HG02588 (cell line): ENCODE results near the gene SEMA4F.

Experiments
- ATAC-seq: cut with Tn5 transposase; IDR thresholded peaks from one replicate; pipeline ENCODE4 v1.9.1; 2021; ENCODE audit warnings: mild to moderate bottlenecking, moderate library complexity; ENCODE audit not compliant: unreplicated experiment

The SEMA4F gene

DNA sequence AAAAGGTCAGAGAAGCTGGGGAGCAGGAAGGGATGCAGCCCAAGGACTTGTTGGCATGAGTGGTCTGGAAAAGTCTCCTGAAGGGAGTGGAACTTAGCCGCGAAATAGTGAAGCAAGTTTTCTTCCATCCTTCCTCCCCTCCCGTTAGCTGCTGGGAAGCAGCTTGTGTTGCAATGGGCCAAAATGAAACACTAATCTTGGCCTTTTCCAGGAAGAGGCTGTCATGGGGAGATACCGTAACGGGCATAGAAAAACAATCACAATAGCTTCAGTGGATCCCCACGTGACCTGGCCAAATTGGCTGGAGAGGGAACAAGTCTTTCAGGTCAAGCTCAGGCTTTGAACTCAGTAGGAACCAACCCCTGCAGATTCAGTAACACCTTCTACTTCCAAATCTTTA lies 49.3 kb downstream of the SEMA4F start:
- no peak for ATAC-seq

DNA sequence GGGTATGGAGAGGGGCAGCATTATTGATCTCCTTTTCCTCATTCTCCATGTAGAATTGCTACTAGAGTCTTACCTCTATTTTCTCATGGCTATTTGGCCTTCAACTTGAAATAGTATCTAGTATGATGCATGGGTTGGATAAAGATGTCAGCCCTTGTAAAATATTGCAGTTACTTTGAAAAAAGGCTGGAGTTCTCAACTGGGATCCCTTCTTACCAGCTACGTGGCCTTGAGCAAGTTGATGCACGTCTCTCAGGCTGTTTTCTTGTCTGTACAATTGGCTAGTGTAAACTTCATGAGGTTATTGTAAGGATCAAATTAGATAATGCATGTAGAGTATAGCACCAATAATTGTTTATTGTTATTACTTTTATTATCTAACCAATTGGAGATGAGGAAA lies 50.2 kb downstream of the SEMA4F start:
- ATAC-seq = no peak

DNA sequence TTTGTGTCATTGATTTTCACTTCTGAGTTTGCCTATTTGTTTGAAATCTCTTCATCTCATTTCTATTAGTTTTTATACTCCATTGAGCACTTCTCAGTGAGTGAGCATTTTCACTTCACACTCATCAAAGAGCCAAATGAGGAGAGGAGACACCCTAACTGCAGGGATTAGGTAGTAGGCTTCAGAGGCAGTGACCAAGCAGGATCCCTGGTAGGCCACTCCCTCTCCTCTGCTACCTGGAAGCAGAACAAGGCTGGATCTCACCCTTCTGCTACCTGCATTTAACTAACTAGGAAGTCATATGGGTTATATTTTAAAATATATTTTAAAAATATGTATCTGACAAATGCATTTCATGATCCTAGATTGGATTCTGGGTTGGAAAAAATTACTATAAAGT lies 52.7 kb downstream of the SEMA4F start:
- ATAC-seq = no peak

DNA sequence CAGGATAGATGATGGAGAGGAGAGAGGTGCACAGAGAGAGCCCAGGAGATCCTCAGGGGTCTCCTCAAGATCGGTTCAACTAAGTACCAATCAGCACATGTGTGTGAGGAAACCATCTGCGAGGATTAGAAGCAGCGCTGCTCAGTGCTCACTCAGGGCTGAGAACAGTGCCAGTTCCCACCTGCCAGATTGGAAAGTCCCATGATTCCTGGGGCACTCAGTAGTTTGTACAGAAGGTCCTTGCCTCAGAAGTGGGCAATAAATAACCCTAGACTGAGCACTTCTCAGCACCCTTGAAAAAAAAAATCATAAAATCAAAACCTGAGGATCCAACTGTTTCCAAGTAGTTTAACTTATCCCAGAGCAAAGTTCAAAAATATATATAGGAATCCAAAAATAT lies 53.8 kb downstream of the SEMA4F start:
- no peak for ATAC-seq

DNA sequence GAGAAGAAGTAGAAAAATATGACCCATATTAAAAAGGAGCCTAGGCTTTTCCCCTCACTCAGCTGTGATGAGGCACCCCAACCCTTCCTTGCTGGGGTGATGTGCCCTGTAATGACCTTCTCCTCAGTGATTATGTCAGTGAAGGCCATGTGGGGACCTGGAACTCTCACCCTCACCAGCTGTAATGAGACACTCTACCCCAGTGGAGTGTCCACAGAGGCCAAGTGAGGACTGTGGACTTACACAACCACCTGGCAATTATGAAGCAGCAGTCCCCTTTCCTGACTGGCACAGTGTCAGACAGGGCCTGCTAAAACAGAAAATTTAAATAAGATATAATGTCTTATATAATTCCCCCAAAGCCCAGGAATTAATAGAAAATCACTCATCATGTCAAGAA lies 54.2 kb downstream of the SEMA4F start:
- ATAC-seq = no peak

DNA sequence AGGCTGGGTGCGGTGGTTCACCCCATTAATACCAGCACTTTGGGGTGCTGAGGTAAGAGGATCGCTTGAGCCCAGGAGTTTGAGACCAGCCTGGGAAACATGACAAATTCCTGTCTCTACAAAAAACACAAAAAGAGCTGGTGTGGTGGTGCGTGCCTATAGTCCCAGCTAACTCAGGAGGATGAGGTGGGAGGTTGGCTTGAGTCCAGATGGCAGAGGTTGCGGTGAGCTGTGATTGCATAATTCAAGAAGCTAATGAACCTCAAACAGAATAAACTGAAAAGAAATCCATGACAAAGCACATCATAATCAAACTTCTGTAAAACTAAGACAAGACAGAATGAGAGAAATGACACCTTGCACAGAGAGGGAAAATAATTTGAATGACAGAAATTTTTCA lies 54.8 kb downstream of the SEMA4F start:
- no peak for ATAC-seq

DNA sequence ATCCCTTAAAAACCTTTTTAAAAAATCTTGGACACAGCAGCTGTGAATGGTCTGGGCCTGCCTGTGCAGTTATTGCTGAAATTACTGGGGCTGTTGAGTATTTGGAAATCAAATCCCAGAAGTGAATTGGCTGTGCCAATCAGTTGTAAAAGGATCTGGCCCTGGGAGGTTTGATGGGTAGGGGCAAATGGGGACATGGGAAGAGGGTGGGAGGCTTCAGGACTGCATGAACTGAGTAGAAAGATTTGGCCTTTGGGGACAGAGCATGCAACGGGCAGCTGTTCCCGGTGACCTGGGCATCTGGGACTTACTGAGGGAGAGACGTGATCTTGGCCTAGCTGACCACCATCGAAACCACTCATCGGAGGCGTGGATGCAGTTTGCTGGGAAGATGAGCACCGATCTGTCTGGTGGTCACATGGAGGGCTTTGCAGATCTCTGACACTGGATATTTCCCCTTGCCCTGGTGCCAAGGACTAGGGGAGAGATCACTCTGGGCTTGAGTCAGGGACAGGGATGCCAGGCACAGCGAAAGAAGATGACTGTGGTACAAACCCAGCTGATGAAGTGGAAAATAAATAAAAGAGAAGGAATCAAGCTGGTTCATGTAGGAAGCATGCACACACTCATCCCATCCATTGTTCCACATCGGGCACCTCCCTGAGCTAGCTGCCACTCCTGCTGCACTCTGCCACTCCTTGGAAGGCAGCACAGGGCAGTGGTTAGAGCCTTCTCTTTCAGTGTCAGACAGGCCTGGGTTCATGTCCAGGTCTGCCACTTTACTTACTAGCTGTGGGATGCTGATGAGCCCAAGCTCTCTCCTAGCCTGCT lies 58.4 kb downstream of the SEMA4F start:
- ATAC-seq = no peak

DNA sequence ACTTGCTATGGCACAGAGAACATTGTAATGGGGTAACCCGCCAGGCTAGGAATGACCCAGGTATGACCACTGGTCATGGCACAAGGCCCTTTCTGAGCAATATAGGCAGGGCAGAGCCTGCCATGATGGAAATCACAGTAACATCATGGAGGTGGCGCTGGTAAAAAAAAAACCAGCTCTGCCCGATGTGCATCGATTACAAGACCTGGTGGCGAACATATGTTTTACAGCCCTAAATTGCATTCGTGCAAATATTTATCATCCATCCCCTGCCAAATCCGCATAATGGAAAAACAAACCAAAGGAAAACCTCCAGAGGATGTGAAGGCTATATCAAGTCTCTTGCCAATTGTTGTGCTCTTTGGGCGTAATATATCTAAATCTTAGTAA lies 60.6 kb downstream of the SEMA4F start:
- ATAC-seq = no peak

DNA sequence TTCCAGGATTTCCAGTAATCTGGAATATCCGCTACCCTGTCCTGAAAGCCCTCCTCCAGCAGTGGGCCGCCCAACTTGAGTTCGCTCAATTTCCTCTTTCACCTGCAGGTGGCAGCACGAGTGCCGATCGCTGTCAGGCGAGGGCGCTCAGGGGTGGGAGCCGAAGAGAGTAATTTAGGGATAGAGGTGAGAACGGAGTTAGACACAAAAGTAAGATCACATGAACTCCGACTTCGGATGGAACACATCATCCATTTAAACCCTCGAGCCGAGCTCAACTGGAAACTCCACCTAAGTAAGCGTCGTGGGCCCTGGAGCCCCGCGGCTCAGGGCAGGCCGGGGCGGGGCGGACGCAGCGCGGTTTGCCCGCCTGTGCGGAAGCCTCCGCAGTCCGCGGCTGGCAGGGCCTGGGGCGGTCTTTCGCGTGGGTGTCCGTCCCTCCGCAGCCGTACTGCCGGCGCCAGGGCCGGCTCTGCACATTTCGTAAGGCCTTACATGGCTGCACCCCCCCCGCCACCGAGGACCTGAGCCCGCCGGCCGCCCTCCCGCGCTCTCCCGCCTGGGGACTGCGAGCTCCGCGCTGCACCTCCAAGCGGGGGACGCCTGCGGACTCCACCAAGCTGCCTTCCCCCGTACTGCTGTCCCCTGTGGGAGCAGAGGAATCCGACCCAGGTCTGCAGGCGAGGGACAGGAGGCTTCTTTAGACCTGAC lies 61.2 kb downstream of the SEMA4F start:
- ATAC-seq = peak; percentile 94

DNA sequence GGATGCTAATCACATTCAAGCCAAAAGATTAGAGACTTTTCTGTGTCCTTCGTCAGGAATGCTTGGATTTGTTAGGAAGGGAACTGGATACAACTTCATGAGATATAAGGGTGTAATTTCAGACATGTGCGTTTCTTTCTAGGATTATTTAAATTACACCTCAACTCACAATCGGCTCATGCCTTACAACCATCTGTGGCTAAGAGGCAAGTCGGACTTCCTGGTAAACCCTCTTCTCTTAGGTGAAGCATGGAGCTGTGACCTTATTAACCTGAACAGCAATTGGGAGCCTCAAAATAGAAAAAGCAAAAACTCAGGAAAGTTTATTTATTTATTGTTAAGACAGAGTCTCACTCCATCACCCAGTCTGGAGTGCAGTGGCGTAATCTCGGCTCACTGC lies 61.8 kb downstream of the SEMA4F start:
- ATAC-seq = no peak

DNA sequence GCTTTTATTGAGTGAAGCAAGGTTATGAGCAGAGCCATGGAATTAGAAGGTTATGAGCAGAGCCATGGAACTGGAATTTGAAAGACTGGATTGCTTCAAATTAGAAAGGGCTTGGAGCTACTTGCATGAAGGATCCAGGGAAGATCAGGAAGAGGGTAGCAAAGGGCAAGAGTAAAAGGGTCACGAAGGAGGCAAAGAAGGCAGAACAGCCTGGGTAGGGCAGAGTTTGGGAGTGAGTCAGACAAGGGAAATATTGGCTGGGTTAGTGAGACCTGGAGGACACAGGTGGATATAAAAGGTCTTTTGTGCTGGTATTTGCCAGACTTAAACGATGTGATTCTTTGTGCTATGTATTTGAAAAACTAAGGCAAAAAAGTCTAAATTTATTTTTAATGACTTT lies 65.0 kb downstream of the SEMA4F start:
- ATAC-seq = no peak

DNA sequence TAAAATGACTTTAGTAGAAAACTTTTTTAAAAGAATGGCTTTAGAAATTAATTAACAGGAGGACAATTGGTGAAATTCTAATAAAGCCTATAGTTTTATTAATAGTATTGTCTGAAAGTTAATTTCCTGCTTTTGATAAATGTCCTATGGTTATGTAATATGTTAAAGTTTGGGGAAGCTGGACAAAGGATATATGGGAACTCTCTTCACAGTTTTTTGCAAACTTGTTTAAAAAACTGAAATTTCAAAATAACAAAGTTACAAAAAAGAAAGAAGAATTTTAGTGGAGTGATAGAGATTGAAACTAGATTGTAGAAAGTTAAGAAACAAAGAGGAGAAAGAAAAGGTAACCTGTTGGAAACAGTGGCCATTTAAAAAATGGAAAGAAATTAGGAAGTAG lies 67.3 kb downstream of the SEMA4F start:
- no peak for ATAC-seq

DNA sequence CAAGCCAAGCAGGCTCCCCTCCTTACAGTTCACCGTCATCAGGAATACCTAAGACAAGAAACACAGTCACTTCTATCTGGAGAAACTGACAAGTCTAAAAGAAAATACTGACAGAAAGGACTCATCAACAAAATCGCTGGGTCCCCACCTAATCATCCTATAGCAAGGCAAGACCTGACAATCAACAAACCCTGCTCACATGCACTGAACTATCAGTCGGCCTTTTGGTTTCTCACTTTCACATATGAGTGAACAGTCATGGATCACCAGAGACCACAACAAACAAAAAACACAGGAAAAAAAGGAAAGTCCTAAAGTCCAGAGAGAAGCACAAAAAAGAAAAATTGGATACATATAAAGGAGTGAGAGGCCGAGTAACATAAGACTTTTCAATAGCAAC lies 70.4 kb downstream of the SEMA4F start:
- ATAC-seq = no peak

DNA sequence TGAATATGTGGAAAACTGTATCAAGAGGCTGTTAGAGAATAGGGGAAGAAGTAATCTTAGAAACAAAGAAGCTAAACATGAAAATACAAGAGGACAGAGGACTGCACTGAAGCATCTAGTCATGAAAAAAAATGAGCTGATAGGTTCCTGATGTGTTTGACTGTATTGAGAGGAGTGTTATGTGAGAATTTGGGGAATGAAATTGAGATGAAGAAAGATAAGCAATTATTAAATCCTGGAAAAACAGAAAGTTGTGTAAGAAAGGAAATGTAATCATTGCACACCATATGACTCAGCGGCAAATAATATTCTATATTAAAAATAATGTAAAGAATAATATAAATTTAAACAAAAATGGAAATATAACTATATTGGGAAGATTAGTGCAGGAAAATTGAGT lies 71.2 kb downstream of the SEMA4F start:
- ATAC-seq = no peak

DNA sequence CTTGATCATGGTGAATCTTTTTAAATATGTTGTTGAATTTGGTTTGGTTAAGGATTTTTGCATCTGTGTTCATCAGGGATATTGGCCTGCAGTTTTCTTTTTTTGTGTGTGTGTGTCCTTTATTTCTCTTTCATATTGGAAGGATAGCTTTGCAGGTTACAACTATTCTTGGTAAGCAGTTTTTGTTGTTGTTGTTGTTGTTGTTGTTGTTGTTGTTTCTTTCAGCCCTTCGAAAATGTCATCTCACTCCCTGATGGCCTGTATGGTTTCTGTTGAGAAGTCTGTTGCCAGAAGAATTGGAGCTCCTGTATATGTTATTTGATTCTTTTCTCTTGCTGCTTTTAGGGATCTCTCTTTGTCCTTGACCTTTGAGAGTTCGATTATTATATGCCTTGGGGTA lies 74.8 kb downstream of the SEMA4F start:
- ATAC-seq = no peak

DNA sequence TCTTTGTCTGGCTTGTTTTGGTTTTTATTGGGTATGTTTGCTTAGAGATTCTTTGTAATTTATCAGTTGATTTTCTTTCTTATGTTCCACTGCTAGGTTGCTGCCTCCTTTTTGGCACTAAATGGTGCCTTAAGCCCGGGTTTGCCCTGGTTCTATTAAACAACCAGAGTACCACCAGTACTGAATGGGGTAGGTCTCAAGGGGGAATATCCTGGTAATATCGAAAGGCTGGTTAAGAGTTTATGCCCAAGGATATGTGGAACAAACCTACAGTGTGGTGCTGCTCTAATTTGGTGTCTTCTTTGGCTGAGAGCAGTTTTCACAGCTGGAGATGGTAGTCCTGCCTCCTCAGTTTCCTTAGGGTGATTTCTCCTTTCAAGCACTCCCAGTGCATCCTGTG lies 76.5 kb downstream of the SEMA4F start:
- no peak for ATAC-seq
